HCT116 (cell line): ENCODE results near the gene FNDC3B. TPM values are rescaled to one million over a fixed set of nuclear protein-coding genes. Genes with fewer than 3 reads are reported as not detected.

Source experiments
- ATAC-seq: fragments of 200-7000 bp; cut with Tn5 transposase; 2 replicates; pipeline ENCODE4 v1.9.1; 2020; ENCODE audit warnings: mild to moderate bottlenecking, moderate library complexity
- BruUV-seq: library from RNA; stranded (reverse); fragments of 400-500 nt; replicated peaks from 2 replicates; lab custom pipeline; 2021; lab: Mats Ljungman, UMichigan
- CTCF ChIA-PET: fragments of 300-600 bp; sonication (Branson Sonifier 250); formaldehyde crosslinking; loops from one replicate; lab custom pipeline; 2021; ENCODE audit warnings: antibody characterized with exemption; lab: Charles Lee
- POLR2A ChIA-PET: fragments of 300-600, 350-600 bp; sonication (Branson Sonifier 250); formaldehyde crosslinking; loops from one replicate; lab custom pipeline; 2021; ENCODE audit warnings: antibody characterized with exemption; lab: Charles Lee
- RAD21 ChIA-PET, 2 experiments: fragments of 300-600 bp; sonication (Branson Sonifier 250); formaldehyde crosslinking; loops; one replicate each; lab custom pipeline; 2023; ENCODE audit warnings: low total read pairs in 2 of 2; ENCODE audit not compliant: uncharacterized antibody in 2 of 2, unreplicated experiment in 2 of 2, low non-redundant PET in 1 of 2; lab: Charles Lee
- DNase-seq: peaks from one replicate; pipeline ENCODE4 v3.0.0-alpha.2; 2010; ENCODE audit warnings: low read depth, low spot score
- H2AFZ ChIP-seq: fragments of 200-600 bp; shearing (Covaris generic), sonication (generic); 2 replicates; pipeline ENCODE4 v1.6.1; 2017; ENCODE audit warnings: low read depth, mixed run types, mixed read lengths, antibody characterized with exemption, low read length; ENCODE audit not compliant: poor library complexity, severe bottlenecking
- H3K27ac ChIP-seq: 2 replicates; pipeline ENCODE4 v1.5.1; 2012; ENCODE audit warnings: low read depth, low read length
- H3K27me3 ChIP-seq: fragments of 200-600 bp; sonication (generic); 2 replicates; pipeline ENCODE4 v1.6.1; 2016; ENCODE audit warnings: mixed run types, low read length, mixed read lengths; ENCODE audit not compliant: insufficient read depth
- H3K36me3 ChIP-seq, 2 experiments: fragments of 200-500 bp in 1 of 2; fragments of 200-600 bp in 1 of 2; sonication (Bioruptor generic) in 1 of 2; sonication (generic) in 1 of 2; 2 replicates each; pipeline versions ENCODE4 v1.5.1 to v1.6.1; 2014 to 2016; ENCODE audit warnings: low read length in 2 of 2, inconsistent platforms in 1 of 2, mixed read lengths in 1 of 2, mixed run types in 1 of 2; ENCODE audit not compliant: insufficient read depth in 2 of 2, control insufficient read depth in 1 of 2
- H3K4me1 ChIP-seq, 2 experiments: fragments of 200-600 bp in 1 of 2; sonication (generic) in 1 of 2; 2 replicates each; pipeline versions ENCODE4 v1.5.1 to v1.6.1; 2012 to 2017; ENCODE audit warnings: low read length in 2 of 2, inconsistent platforms in 1 of 2, mild to moderate bottlenecking in 1 of 2, mixed read lengths in 1 of 2, mixed run types in 1 of 2, moderate library complexity in 1 of 2; ENCODE audit not compliant: insufficient read depth in 2 of 2, control insufficient read depth in 1 of 2
- H3K4me2 ChIP-seq: fragments of 200-600 bp; sonication (generic); 2 replicates; pipeline ENCODE4 v1.6.1; 2017; ENCODE audit warnings: mixed run types, low read length, mixed read lengths
- H3K4me3 ChIP-seq, 2 experiments: fragments of 200-600 bp in 1 of 2; sonication (generic) in 1 of 2; replicated peaks in 1 of 2; 2 replicates each; pipeline ENCODE4 v1.5.1; 2011 to 2016; ENCODE audit warnings: low read length in 2 of 2, control low read depth in 1 of 2, low read depth in 1 of 2, mild to moderate bottlenecking in 1 of 2, mixed read lengths in 1 of 2, mixed run types in 1 of 2
- H3K79me2 ChIP-seq: fragments of 200-600 bp; sonication (generic); 2 replicates; pipeline ENCODE4 v1.6.1; 2017; ENCODE audit warnings: mild to moderate bottlenecking, mixed run types, low read length, moderate library complexity, mixed read lengths; ENCODE audit not compliant: insufficient read depth
- H3K9ac ChIP-seq: fragments of 200-600 bp; sonication (generic); 2 replicates; pipeline ENCODE4 v1.6.1; 2016; ENCODE audit warnings: low read length, mixed read lengths
- H3K9me2 ChIP-seq: fragments of 200-600 bp; sonication (generic), shearing (Covaris generic); 2 replicates; pipeline ENCODE4 v1.6.1; 2017; ENCODE audit warnings: mixed run types, mild to moderate bottlenecking, moderate library complexity; ENCODE audit not compliant: insufficient read depth
- H3K9me3 ChIP-seq, 2 experiments: fragments of 200-500 bp in 1 of 2; fragments of 200-600 bp in 1 of 2; sonication (Bioruptor generic) in 1 of 2; sonication (generic) in 1 of 2; 2 replicates each; pipeline ENCODE4 v1.6.1; 2014 to 2017; ENCODE audit warnings: low read length in 2 of 2, mixed read lengths in 2 of 2, inconsistent platforms in 1 of 2, low read depth in 1 of 2, mild to moderate bottlenecking in 1 of 2, mixed run types in 1 of 2, moderate library complexity in 1 of 2; ENCODE audit not compliant: control insufficient read depth in 1 of 2, insufficient read depth in 1 of 2
- H4K20me1 ChIP-seq: fragments of 200-600 bp; sonication (generic), shearing (Covaris generic); 2 replicates; pipeline ENCODE4 v1.6.1; 2017; ENCODE audit warnings: mixed run types, mild to moderate bottlenecking, moderate library complexity; ENCODE audit not compliant: insufficient read depth
- CBX3 ChIP-seq: IDR thresholded peaks from 2 replicates; pipeline ENCODE4 v1.6.1; 2012; ENCODE audit warnings: low read depth
- EGR1 ChIP-seq: IDR thresholded peaks from 2 replicates; pipeline ENCODE4 v1.6.1; 2012; ENCODE audit warnings: low read depth
- ELF1 ChIP-seq: IDR thresholded peaks from 2 replicates; pipeline ENCODE4 v1.6.1; 2012; ENCODE audit warnings: low read depth, borderline replicate concordance
- EZH2phosphoT487 ChIP-seq: fragments of 200-600 bp; IDR thresholded peaks from 2 replicates; pipeline ENCODE4 v1.6.1; 2018; ENCODE audit warnings: antibody characterized with exemption, borderline replicate concordance
- FOSL1 ChIP-seq: IDR thresholded peaks from 2 replicates; pipeline ENCODE4 v1.6.1; 2012; ENCODE audit warnings: low read depth
- JUND ChIP-seq: IDR thresholded peaks from 2 replicates; pipeline ENCODE4 v1.6.1; 2012
- POLR2A ChIP-seq: IDR thresholded peaks from 2 replicates; pipeline ENCODE4 v1.7.0; 2011; ENCODE audit warnings: borderline replicate concordance; ENCODE audit not compliant: insufficient read depth, insufficient read length; ENCODE audit errors: extremely low read depth
- POLR2AphosphoS5 ChIP-seq: IDR thresholded peaks from 2 replicates; pipeline ENCODE4 v1.6.1; 2011; ENCODE audit warnings: mild to moderate bottlenecking, low read depth, low read length, moderate library complexity
- RAD21 ChIP-seq: IDR thresholded peaks from 2 replicates; pipeline ENCODE4 v1.6.1; 2012; ENCODE audit warnings: low read depth, mild to moderate bottlenecking
- SIN3A ChIP-seq: IDR thresholded peaks from 2 replicates; pipeline ENCODE4 v1.6.1; 2012; ENCODE audit warnings: low read depth
- SP1 ChIP-seq: IDR thresholded peaks from 2 replicates; pipeline ENCODE4 v1.6.1; 2012; ENCODE audit warnings: low read depth
- SRF ChIP-seq: IDR thresholded peaks from 2 replicates; pipeline ENCODE4 v1.6.1; 2012; ENCODE audit warnings: low read depth
- YY1 ChIP-seq: IDR thresholded peaks from 2 replicates; pipeline ENCODE4 v1.6.1; 2011; ENCODE audit warnings: low read length, low read depth, moderate library complexity, mild to moderate bottlenecking; ENCODE audit not compliant: insufficient replicate concordance; ENCODE audit errors: extremely low read depth
- ZFX ChIP-seq: fragments of 450-650 bp; IDR thresholded peaks from 2 replicates; pipeline ENCODE4 v1.6.1; 2017
- ZNF274 ChIP-seq: fragments of 200-500 bp; sonication (Bioruptor generic); IDR thresholded peaks from 2 replicates; pipeline ENCODE4 v1.6.1; 2014; ENCODE audit warnings: mild to moderate bottlenecking, low read depth, low read length, inconsistent platforms
- intact Hi-C: fragments of 100-400 bp; cut with micrococcal nuclease; formaldehyde crosslinking; loops from 2 replicates; pipeline ENCODE4 v1.10.0; 2022
- total RNA-seq: library from RNA; stranded (reverse); gene quantifications from one replicate; pipeline ENCODE4 v1.2.1, GENCODE V29; 2021; ENCODE audit not compliant: unreplicated experiment
- TF ChIP-seq, protein P1 (sequence below): IDR thresholded peaks from 2 replicates; pipeline ENCODE4 v1.6.1; 2012; ENCODE audit warnings: low read depth
- TF ChIP-seq, protein P2 (sequence below): IDR thresholded peaks from 2 replicates; pipeline ENCODE4 v1.6.1; 2012
- TF ChIP-seq, protein P3 (sequence below): IDR thresholded peaks from 2 replicates; pipeline ENCODE4 v1.6.1; 2012
- TF ChIP-seq, protein P4 (sequence below), 3 experiments: fragments of 200-600 bp in 1 of 3; sonication (generic) in 1 of 3; IDR thresholded peaks in 2 of 3; conservative IDR thresholded peaks in 1 of 3; 2 replicates each; pipeline ENCODE4 v1.5.1; 2012 to 2017; ENCODE audit warnings: low read depth in 2 of 3, low read length in 2 of 3, antibody characterized with exemption in 1 of 3, borderline replicate concordance in 1 of 3, control low read depth in 1 of 3, mild to moderate bottlenecking in 1 of 3, mixed read lengths in 1 of 3, mixed run types in 1 of 3, moderate library complexity in 1 of 3; ENCODE audit not compliant: insufficient read depth in 1 of 3

The FNDC3B gene
- total RNA-seq, 1 experiment from 2014 or later: 45.7 TPM

DNA sequence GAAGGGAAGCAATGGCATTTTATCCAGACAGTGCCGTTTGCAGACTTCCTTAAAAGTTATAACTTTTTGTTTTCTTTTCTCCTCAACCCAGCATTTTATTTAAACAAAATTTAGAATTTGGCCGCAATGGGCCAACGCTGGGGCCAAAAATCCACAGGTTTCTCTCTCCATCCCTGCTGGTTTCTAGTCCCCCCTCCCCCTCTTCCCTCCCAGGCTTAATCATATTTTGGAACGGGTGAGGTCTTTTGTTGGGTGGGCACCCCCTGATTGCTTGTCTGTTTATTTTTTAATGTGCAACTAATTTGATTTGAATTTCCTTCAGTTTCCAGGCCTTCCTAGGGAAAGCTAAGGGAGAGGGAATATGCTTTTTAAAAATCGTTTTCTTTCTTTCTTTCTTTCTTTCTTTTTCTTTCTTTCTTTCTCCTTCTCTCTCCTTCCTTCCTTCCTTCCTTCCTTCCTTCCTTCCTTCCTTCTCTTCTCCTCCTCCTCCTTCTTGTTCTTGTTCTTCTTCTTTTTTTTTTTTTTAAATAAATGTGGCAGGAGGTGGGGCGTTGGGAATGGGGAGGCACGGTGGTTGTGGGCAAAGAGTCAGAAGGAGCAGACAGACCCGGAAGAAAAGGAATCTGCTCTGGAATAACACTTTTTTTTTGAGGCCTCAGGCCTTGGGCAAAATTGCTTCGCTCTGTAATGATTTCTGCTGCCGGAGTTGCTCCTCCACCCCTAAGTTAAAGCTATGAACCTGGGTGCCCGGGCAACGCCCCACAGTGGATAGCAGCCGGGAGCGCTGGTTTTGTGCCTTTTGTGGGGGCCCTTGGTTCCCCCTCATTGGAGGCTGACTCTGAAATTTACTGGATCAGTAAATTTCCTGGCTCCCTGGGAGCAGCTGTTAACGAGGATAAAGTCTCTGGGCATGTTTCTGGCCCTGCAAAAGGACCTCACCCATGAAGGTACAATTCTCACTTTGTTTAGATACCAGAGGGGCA lies 1.9 kb downstream of the FNDC3B start:
- Histone ChIP-seq H3K27ac (peak overlapping the region; percentile 90), H3K4me2 (peak overlapping the region; percentile 80), H3K27me3 (no peaks in the 10 kb centered on the region), H2AFZ (no peak overlapping the region), H3K36me3 (no peaks in the 10 kb centered on the region), H3K9me3 (no peaks in the 10 kb centered on the region), H3K9me2 (no peaks in the 10 kb centered on the region), H3K79me2 (peaks cover 63% of the 10 kb centered on the region), H4K20me1 (no peaks in the 10 kb centered on the region; the same call in 1 of the 2 replicates), H3K4me3 (peak overlapping the region; percentile 74 to 94), H3K4me1 (peaks cover 8 to 24% of the 10 kb centered on the region in 2 experiments), H3K9ac (peak overlapping the region; percentile 97)
- CTCF ChIA-PET: interaction anchor here (1.3 kb wide), 1 partner anchor 291 kb away, joined by 4 read pairs; no protein-coding TSS in a partner anchor
- DNase-seq (no peak), ATAC-seq (no peak)
- RAD21 ChIA-PET: no interaction called here
- intact Hi-C loops: no loop called here
- TSS peak; percentile 63 for BruUV-seq
- POLR2A ChIA-PET: interaction anchor here (1.7 kb wide), 1 partner anchor 111 kb away, joined by 5 read pairs; no protein-coding TSS in a partner anchor
- TF ChIP-seq POLR2A: no peak
- TF ChIP-seq SIN3A: no peak
- TF ChIP-seq, protein P1, sequence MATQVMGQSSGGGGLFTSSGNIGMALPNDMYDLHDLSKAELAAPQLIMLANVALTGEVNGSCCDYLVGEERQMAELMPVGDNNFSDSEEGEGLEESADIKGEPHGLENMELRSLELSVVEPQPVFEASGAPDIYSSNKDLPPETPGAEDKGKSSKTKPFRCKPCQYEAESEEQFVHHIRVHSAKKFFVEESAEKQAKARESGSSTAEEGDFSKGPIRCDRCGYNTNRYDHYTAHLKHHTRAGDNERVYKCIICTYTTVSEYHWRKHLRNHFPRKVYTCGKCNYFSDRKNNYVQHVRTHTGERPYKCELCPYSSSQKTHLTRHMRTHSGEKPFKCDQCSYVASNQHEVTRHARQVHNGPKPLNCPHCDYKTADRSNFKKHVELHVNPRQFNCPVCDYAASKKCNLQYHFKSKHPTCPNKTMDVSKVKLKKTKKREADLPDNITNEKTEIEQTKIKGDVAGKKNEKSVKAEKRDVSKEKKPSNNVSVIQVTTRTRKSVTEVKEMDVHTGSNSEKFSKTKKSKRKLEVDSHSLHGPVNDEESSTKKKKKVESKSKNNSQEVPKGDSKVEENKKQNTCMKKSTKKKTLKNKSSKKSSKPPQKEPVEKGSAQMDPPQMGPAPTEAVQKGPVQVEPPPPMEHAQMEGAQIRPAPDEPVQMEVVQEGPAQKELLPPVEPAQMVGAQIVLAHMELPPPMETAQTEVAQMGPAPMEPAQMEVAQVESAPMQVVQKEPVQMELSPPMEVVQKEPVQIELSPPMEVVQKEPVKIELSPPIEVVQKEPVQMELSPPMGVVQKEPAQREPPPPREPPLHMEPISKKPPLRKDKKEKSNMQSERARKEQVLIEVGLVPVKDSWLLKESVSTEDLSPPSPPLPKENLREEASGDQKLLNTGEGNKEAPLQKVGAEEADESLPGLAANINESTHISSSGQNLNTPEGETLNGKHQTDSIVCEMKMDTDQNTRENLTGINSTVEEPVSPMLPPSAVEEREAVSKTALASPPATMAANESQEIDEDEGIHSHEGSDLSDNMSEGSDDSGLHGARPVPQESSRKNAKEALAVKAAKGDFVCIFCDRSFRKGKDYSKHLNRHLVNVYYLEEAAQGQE: no peak
- no peak for TF ChIP-seq SP1
- no peak for TF ChIP-seq YY1
- no peak for TF ChIP-seq CBX3
- no peak for TF ChIP-seq EGR1
- TF ChIP-seq POLR2AphosphoS5: no peak
- no peak for TF ChIP-seq JUND
- TF ChIP-seq ZNF274: no peak
- TF ChIP-seq, protein P2, sequence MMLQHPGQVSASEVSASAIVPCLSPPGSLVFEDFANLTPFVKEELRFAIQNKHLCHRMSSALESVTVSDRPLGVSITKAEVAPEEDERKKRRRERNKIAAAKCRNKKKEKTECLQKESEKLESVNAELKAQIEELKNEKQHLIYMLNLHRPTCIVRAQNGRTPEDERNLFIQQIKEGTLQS: no peak
- TF ChIP-seq RAD21: no peak
- TF ChIP-seq, protein P3, sequence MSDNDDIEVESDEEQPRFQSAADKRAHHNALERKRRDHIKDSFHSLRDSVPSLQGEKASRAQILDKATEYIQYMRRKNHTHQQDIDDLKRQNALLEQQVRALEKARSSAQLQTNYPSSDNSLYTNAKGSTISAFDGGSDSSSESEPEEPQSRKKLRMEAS: no peak
- TF ChIP-seq, protein P4, sequence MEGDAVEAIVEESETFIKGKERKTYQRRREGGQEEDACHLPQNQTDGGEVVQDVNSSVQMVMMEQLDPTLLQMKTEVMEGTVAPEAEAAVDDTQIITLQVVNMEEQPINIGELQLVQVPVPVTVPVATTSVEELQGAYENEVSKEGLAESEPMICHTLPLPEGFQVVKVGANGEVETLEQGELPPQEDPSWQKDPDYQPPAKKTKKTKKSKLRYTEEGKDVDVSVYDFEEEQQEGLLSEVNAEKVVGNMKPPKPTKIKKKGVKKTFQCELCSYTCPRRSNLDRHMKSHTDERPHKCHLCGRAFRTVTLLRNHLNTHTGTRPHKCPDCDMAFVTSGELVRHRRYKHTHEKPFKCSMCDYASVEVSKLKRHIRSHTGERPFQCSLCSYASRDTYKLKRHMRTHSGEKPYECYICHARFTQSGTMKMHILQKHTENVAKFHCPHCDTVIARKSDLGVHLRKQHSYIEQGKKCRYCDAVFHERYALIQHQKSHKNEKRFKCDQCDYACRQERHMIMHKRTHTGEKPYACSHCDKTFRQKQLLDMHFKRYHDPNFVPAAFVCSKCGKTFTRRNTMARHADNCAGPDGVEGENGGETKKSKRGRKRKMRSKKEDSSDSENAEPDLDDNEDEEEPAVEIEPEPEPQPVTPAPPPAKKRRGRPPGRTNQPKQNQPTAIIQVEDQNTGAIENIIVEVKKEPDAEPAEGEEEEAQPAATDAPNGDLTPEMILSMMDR (IDR thresholded peaks at IDR 0.05 in 2 of 3, conservative IDR thresholded peaks at IDR 0.05 in 1 of 3; ENCODE audit: borderline replicate concordance in 1 of 3, insufficient read depth in 1 of 3, low read depth in 2 of 3, low read length in 2 of 3): no peak
- no peak for TF ChIP-seq EZH2phosphoT487
- no peak for TF ChIP-seq FOSL1
- TF ChIP-seq ZFX: no peak
- TF ChIP-seq SRF: no peak
- no peak for TF ChIP-seq ELF1
